NCI-H82 treated with DMSO at 0.1 percent for 48 hours (cell line): Measurements from ENCODE around the gene KLC1.

Experiments
- DNase-seq: peaks from one replicate; lab custom pipeline; 2025; ENCODE audit not compliant: unreplicated experiment; lab: John Stamatoyannopoulos, UW

Gene KLC1

GRCh38 chr14:103702497-103703432 is 73.8 kb downstream of the KLC1 start:
- DNase-seq, result no peak

- DNase-seq, result no peak
Measured at GRCh38 chr14:103703433-103704385, 74.7 kb downstream of the KLC1 start.

- no peak for DNase-seq
Measured at GRCh38 chr14:103704708-103705107, 75.7 kb downstream of the KLC1 start.

GRCh38 chr14:103705118-103705503 is 76.1 kb downstream of the KLC1 start:
- DNase-seq, result no peak

GRCh38 chr14:103705504-103706284 is 76.7 kb downstream of the KLC1 start:
- DNase-seq, result no peak

GRCh38 chr14:103706551-103707328 is 77.7 kb downstream of the KLC1 start:
- no peak for DNase-seq

- DNase-seq, result no peak
Measured at GRCh38 chr14:103707329-103708263, 78.6 kb downstream of the KLC1 start.

GRCh38 chr14:103708750-103709187 is 79.8 kb downstream of the KLC1 start:
- no peak for DNase-seq

- DNase-seq, result no peak
Measured at GRCh38 chr14:103709814-103710213, 80.8 kb downstream of the KLC1 start.

GRCh38 chr14:103710771-103711377 is 81.9 kb downstream of the KLC1 start:
- no peak for DNase-seq

- DNase-seq, result no peak
Measured at GRCh38 chr14:103711516-103712431, 82.8 kb downstream of the KLC1 start.

GRCh38 chr14:103712633-103713247 is 83.7 kb downstream of the KLC1 start:
- DNase-seq, result no peak

- DNase-seq, result no peak
Measured at GRCh38 chr14:103713304-103714062, 84.5 kb downstream of the KLC1 start.

GRCh38 chr14:103714063-103714724 is 85.2 kb downstream of the KLC1 start:
- no peak for DNase-seq

- DNase-seq, result peak; percentile 96
Measured at GRCh38 chr14:103715052-103716000, 86.3 kb downstream of the KLC1 start, which contains the start of the genes XRCC3 and ZFYVE21. Gene XRCC3, minus strand, starts transcription at chr14:103715451. Its CDS starts 4,364 bp downstream, at chr14:103711087. Gene ZFYVE21, plus strand, starts transcription at chr14:103715810. Its CDS starts 32 bp downstream, at chr14:103715842.
